Activated B cell treated with CpG ODN at 0.5 μM for 24 hours (primary cell): ENCODE results near the gene SCPEP1. TPM values are rescaled to one million over a fixed set of nuclear protein-coding genes. Genes with fewer than 3 reads are reported as not detected.

ENCODE experiments used
- ATAC-seq: fragments of 200-7000 bp; cut with Tn5 transposase; one replicate; pipeline ENCODE4 v1.10.0; 2021; ENCODE audit warnings: low read depth, mild to moderate bottlenecking, moderate library complexity
- CTCF ChIA-PET: fragments of 350-600 bp; sonication (Branson Sonifier 250); formaldehyde crosslinking; loops from one replicate; lab custom pipeline; 2021; ENCODE audit warnings: antibody characterized with exemption; lab: Charles Lee
- POLR2A ChIA-PET: fragments of 350-600 bp; sonication (Branson Sonifier 250); formaldehyde crosslinking; loops from one replicate; lab custom pipeline; 2021; ENCODE audit warnings: antibody characterized with exemption; lab: Charles Lee
- DNase-seq: peaks from one replicate; pipeline ENCODE4 v3.0.0; 2022
- H3K27ac Mint-ChIP-seq: one replicate; pipeline ENCODE4 v1.8.0; 2020; ENCODE audit warnings: mixed read lengths
- H3K27me3 Mint-ChIP-seq: one replicate; pipeline ENCODE4 v1.8.0; 2021; ENCODE audit warnings: mixed read lengths
- H3K36me3 Mint-ChIP-seq: one replicate; pipeline ENCODE4 v1.8.0; 2021; ENCODE audit warnings: low read depth, mixed read lengths
- H3K4me1 Mint-ChIP-seq: one replicate; pipeline ENCODE4 v1.8.0; 2021; ENCODE audit warnings: mixed read lengths
- H3K4me3 Mint-ChIP-seq: one replicate; pipeline ENCODE4 v1.8.0; 2020; ENCODE audit warnings: mild to moderate bottlenecking, mixed read lengths
- H3K9me3 Mint-ChIP-seq: one replicate; pipeline ENCODE4 v1.8.0; 2020; ENCODE audit warnings: mixed read lengths
- CTCF ChIP-seq: fragments of 200-600 bp; IDR thresholded peaks from one replicate; pipeline ENCODE4 v1.8.0; 2022; ENCODE audit warnings: antibody characterized with exemption, mild to moderate bottlenecking
- intact Hi-C: fragments of 100-400 bp; cut with micrococcal nuclease; formaldehyde crosslinking; loops from one replicate; pipeline ENCODE4 v1.15.1; 2024
- total RNA-seq: library from RNA; stranded (reverse); gene quantifications from 2 replicates; pipeline ENCODE4 v1.2.3, GENCODE V29; 2022

Gene SCPEP1
- total RNA-seq, 1 donor from 2014 or later = 35.2 TPM

- Mint-ChIP-seq H3K27ac (no peak overlapping the region), H3K27me3 (no peaks in the 10 kb centered on the region), H3K36me3 (peaks cover 58% of the 10 kb centered on the region), H3K4me1 (peaks cover 21% of the 10 kb centered on the region), H3K9me3 (no peaks in the 10 kb centered on the region), H3K4me3 (no peak overlapping the region)
- no peak for TF ChIP-seq CTCF
- intact Hi-C loops = no loop called here
- DNase-seq (no peak), ATAC-seq (no peak)
- ChIA-PET CTCF (no interaction called here), POLR2A (no interaction called here)
These were observed 4.4 kb downstream of the SCPEP1 start for GRCh38 chr17:56982312-56982711.

GRCh38 chr17:56983366-56983765, 5.4 kb downstream of the SCPEP1 start:
- no peak overlapping the region for H3K27ac Mint-ChIP-seq
- H3K4me1 Mint-ChIP-seq = peaks cover 20% of the 10 kb centered on the region
- ChIA-PET CTCF (no interaction called here), POLR2A (no interaction called here)
- DNase-seq (no peak), ATAC-seq (no peak)
- H3K9me3 Mint-ChIP-seq = no peaks in the 10 kb centered on the region
- H3K4me3 Mint-ChIP-seq = no peak overlapping the region
- peaks cover 66% of the 10 kb centered on the region for H3K36me3 Mint-ChIP-seq
- no peak for TF ChIP-seq CTCF
- no peaks in the 10 kb centered on the region for H3K27me3 Mint-ChIP-seq
- intact Hi-C loops = no loop called here

GRCh38 chr17:56985371-56986162, 7.6 kb downstream of the SCPEP1 start:
- POLR2A ChIA-PET = no interaction called here

GRCh38 chr17:56987283-56987834, 9.4 kb downstream of the SCPEP1 start:
- no peak for TF ChIP-seq CTCF
- Mint-ChIP-seq H3K4me1 (peaks cover 5% of the 10 kb centered on the region), H3K27me3 (no peaks in the 10 kb centered on the region), H3K27ac (no peak overlapping the region), H3K36me3 (peaks cover 81% of the 10 kb centered on the region), H3K4me3 (no peak overlapping the region), H3K9me3 (no peaks in the 10 kb centered on the region)
- ATAC-seq = no peak
- POLR2A ChIA-PET = no interaction called here
- CTCF ChIA-PET = interaction anchor here (0.7 kb wide), 1 partner anchor 22 kb away, joined by 3 read pairs; no protein-coding TSS in a partner anchor
- intact Hi-C loops = no loop called here
- DNase-seq = no peak

More at GRCh38 chr17:56985371-56986162, 7.6 kb downstream of the SCPEP1 start:
- no peak for TF ChIP-seq CTCF
- H3K9me3 Mint-ChIP-seq = no peaks in the 10 kb centered on the region
- peaks cover 5% of the 10 kb centered on the region for H3K4me1 Mint-ChIP-seq
- CTCF ChIA-PET = no interaction called here
- no peaks in the 10 kb centered on the region for H3K27me3 Mint-ChIP-seq
- intact Hi-C loops = no loop called here
- H3K27ac Mint-ChIP-seq = no peak overlapping the region
- no peak overlapping the region for H3K4me3 Mint-ChIP-seq
- no peak for ATAC-seq
- DNase-seq = no peak
- H3K36me3 Mint-ChIP-seq = peaks cover 80% of the 10 kb centered on the region

- peaks cover 1% of the 10 kb centered on the region for H3K4me1 Mint-ChIP-seq
- POLR2A ChIA-PET = no interaction called here
These were observed 11.1 kb downstream of the SCPEP1 start for GRCh38 chr17:56988901-56989572.

More at GRCh38 chr17:56988901-56989572, 11.1 kb downstream of the SCPEP1 start:
- Mint-ChIP-seq H3K9me3 (no peaks in the 10 kb centered on the region), H3K27ac (no peak overlapping the region), H3K4me3 (no peak overlapping the region), H3K36me3 (peaks cover 83% of the 10 kb centered on the region), H3K27me3 (no peaks in the 10 kb centered on the region)
- TF ChIP-seq CTCF = no peak
- intact Hi-C loops = no loop called here
- CTCF ChIA-PET = no interaction called here
- no peak for DNase-seq
- ATAC-seq = no peak
